ENCODE data around the gene PIK3R3.

Gene PIK3R3

GRCh38 chr1:46133181-46133658 is 791 bp upstream of the PIK3R3 start:
- peaks cover 0 to 46% (median 18%) of the 10 kb centered on the region in 5 donors for H3K4me1 ChIP-seq (ENCODE audit: control insufficient read depth in 5 of 5, insufficient read depth in 5 of 5, low read length in 5 of 5)
- H3K9me3 ChIP-seq (ENCODE audit: control insufficient read depth in 5 of 5, low read length in 5 of 5): no peaks in the 10 kb centered on the region
- H3K4me3 ChIP-seq (ENCODE audit: low read depth in 1 of 5, low read length in 5 of 5): peak overlapping the region; percentile 74 to 87 (median 84)
- peaks cover 4 to 12% (median 9%) of the 10 kb centered on the region in 5 donors for H3K27me3 ChIP-seq (ENCODE audit: control insufficient read depth in 5 of 5, insufficient read depth in 4 of 5, low read length in 5 of 5)
- no peaks in the 10 kb centered on the region for H3K36me3 ChIP-seq (ENCODE audit: control insufficient read depth in 5 of 5, insufficient read depth in 5 of 5, low read length in 5 of 5)
- H3K9ac ChIP-seq (ENCODE audit: low read length in 5 of 5): peak overlapping the region; percentile 28 to 86 (median 78)
- H3K27ac ChIP-seq (ENCODE audit: low read depth, low read length): peak overlapping the region; percentile 88

GRCh38 chr1:46131712-46132528 is 509 bp downstream of the PIK3R3 start:
- peaks cover 4 to 12% (median 10%) of the 10 kb centered on the region in 5 donors for H3K27me3 ChIP-seq (ENCODE audit: control insufficient read depth in 5 of 5, insufficient read depth in 4 of 5, low read length in 5 of 5)
- H3K36me3 ChIP-seq (ENCODE audit: control insufficient read depth in 5 of 5, insufficient read depth in 5 of 5, low read length in 5 of 5): no peaks in the 10 kb centered on the region
- H3K9me3 ChIP-seq (ENCODE audit: control insufficient read depth in 5 of 5, low read length in 5 of 5): no peaks in the 10 kb centered on the region
- peak overlapping the region; percentile 88 for H3K27ac ChIP-seq (ENCODE audit: low read depth, low read length)
- peak overlapping the region; percentile 72 to 87 (median 84) for H3K4me3 ChIP-seq (ENCODE audit: low read depth in 1 of 5, low read length in 5 of 5)
- peak overlapping the region; percentile 63 to 84 (median 78) for H3K9ac ChIP-seq (ENCODE audit: low read length in 5 of 5)
- H3K4me1 ChIP-seq (ENCODE audit: control insufficient read depth in 5 of 5, insufficient read depth in 5 of 5, low read length in 5 of 5): peaks cover 0 to 43% (median 18%) of the 10 kb centered on the region in 5 donors

- Histone ChIP-seq H3K9ac (ENCODE audit: low read length in 5 of 5) (peak overlapping the region in 2 of 5 donors; percentile 57 to 78), H3K4me1 (ENCODE audit: control insufficient read depth in 5 of 5, insufficient read depth in 5 of 5, low read length in 5 of 5) (peaks cover 0 to 37% (median 18%) of the 10 kb centered on the region in 5 donors), H3K36me3 (ENCODE audit: control insufficient read depth in 5 of 5, insufficient read depth in 5 of 5, low read length in 5 of 5) (no peaks in the 10 kb centered on the region), H3K27ac (ENCODE audit: low read depth, low read length) (peak overlapping the region; percentile 46), H3K9me3 (ENCODE audit: control insufficient read depth in 5 of 5, low read length in 5 of 5) (no peaks in the 10 kb centered on the region), H3K27me3 (ENCODE audit: control insufficient read depth in 5 of 5, insufficient read depth in 4 of 5, low read length in 5 of 5) (peaks cover under 1 to 12% (median 10%) of the 10 kb centered on the region in 5 donors), H3K4me3 (ENCODE audit: low read depth in 1 of 5, low read length in 5 of 5) (peak overlapping the region; percentile 33 to 87 (median 84))
Measured at GRCh38 chr1:46131093-46131492, 1.3 kb downstream of the PIK3R3 start.

- H3K36me3 ChIP-seq (ENCODE audit: control insufficient read depth in 5 of 5, insufficient read depth in 5 of 5, low read length in 5 of 5): no peaks in the 10 kb centered on the region
- H3K4me1 ChIP-seq (ENCODE audit: control insufficient read depth in 5 of 5, insufficient read depth in 5 of 5, low read length in 5 of 5): peaks cover 0 to 37% (median 18%) of the 10 kb centered on the region in 5 donors
- peaks cover 3 to 12% (median 10%) of the 10 kb centered on the region in 5 donors for H3K27me3 ChIP-seq (ENCODE audit: control insufficient read depth in 5 of 5, insufficient read depth in 4 of 5, low read length in 5 of 5)
- peak overlapping the region in 4 of 5 donors; percentile 48 to 87 (median 85) for H3K4me3 ChIP-seq (ENCODE audit: low read depth in 1 of 5, low read length in 5 of 5)
- H3K27ac ChIP-seq (ENCODE audit: low read depth, low read length): peak overlapping the region; percentile 46
- no peaks in the 10 kb centered on the region for H3K9me3 ChIP-seq (ENCODE audit: control insufficient read depth in 5 of 5, low read length in 5 of 5)
- H3K9ac ChIP-seq (ENCODE audit: low read length in 5 of 5): peak overlapping the region in 1 of 5 donors; percentile 78
Measured at GRCh38 chr1:46130606-46131005, 1.8 kb downstream of the PIK3R3 start.

GRCh38 chr1:46130121-46130520 is 2.3 kb downstream of the PIK3R3 start:
- Histone ChIP-seq H3K4me3 (ENCODE audit: low read depth in 1 of 5, low read length in 5 of 5) (peak overlapping the region in 4 of 5 donors; percentile 48 to 87 (median 85)), H3K36me3 (ENCODE audit: control insufficient read depth in 5 of 5, insufficient read depth in 5 of 5, low read length in 5 of 5) (no peaks in the 10 kb centered on the region), H3K9ac (ENCODE audit: low read length in 5 of 5) (peak overlapping the region in 1 of 5 donors; percentile 78), H3K9me3 (ENCODE audit: control insufficient read depth in 5 of 5, low read length in 5 of 5) (no peaks in the 10 kb centered on the region), H3K27ac (ENCODE audit: low read depth, low read length) (peak overlapping the region; percentile 46), H3K27me3 (ENCODE audit: control insufficient read depth in 5 of 5, insufficient read depth in 4 of 5, low read length in 5 of 5) (peaks cover 3 to 12% (median 10%) of the 10 kb centered on the region in 5 donors), H3K4me1 (ENCODE audit: control insufficient read depth in 5 of 5, insufficient read depth in 5 of 5, low read length in 5 of 5) (peaks cover 0 to 35% (median 18%) of the 10 kb centered on the region in 5 donors)

GRCh38 chr1:46128344-46128743 is 4.1 kb downstream of the PIK3R3 start:
- Histone ChIP-seq H3K36me3 (ENCODE audit: control insufficient read depth in 5 of 5, insufficient read depth in 5 of 5, low read length in 5 of 5) (no peaks in the 10 kb centered on the region), H3K4me1 (ENCODE audit: control insufficient read depth in 5 of 5, insufficient read depth in 5 of 5, low read length in 5 of 5) (peaks cover 0 to 20% (median 12%) of the 10 kb centered on the region in 5 donors), H3K9ac (ENCODE audit: low read length in 5 of 5) (no peak overlapping the region), H3K4me3 (ENCODE audit: low read depth in 1 of 5, low read length in 5 of 5) (peak overlapping the region in 3 of 5 donors; percentile 7 to 84 (median 47)), H3K27me3 (ENCODE audit: control insufficient read depth in 5 of 5, insufficient read depth in 4 of 5, low read length in 5 of 5) (peaks cover 3 to 12% (median 10%) of the 10 kb centered on the region in 5 donors), H3K9me3 (ENCODE audit: control insufficient read depth in 5 of 5, low read length in 5 of 5) (no peaks in the 10 kb centered on the region), H3K27ac (ENCODE audit: low read depth, low read length) (no peak overlapping the region)

GRCh38 chr1:46118856-46119255 is 13.6 kb downstream of the PIK3R3 start:
- Histone ChIP-seq H3K9ac (ENCODE audit: low read length in 5 of 5) (no peak overlapping the region), H3K4me3 (ENCODE audit: low read depth in 1 of 5, low read length in 5 of 5) (no peak overlapping the region)

GRCh38 chr1:46117810-46118494 is 14.5 kb downstream of the PIK3R3 start:
- Histone ChIP-seq H3K9me3 (ENCODE audit: control insufficient read depth in 5 of 5, low read length in 5 of 5) (no peaks in the 10 kb centered on the region), H3K36me3 (ENCODE audit: control insufficient read depth in 5 of 5, insufficient read depth in 5 of 5, low read length in 5 of 5) (no peaks in the 10 kb centered on the region), H3K4me3 (ENCODE audit: low read depth in 1 of 5, low read length in 5 of 5) (no peak overlapping the region), H3K9ac (ENCODE audit: low read length in 5 of 5) (no peak overlapping the region), H3K27me3 (ENCODE audit: control insufficient read depth in 5 of 5, insufficient read depth in 4 of 5, low read length in 5 of 5) (no peaks in the 10 kb centered on the region), H3K4me1 (ENCODE audit: control insufficient read depth in 5 of 5, insufficient read depth in 5 of 5, low read length in 5 of 5) (peaks cover 0 to 18% (median 0%) of the 10 kb centered on the region in 5 donors), H3K27ac (ENCODE audit: low read depth, low read length) (no peak overlapping the region)

More at GRCh38 chr1:46118856-46119255, 13.6 kb downstream of the PIK3R3 start:
- Histone ChIP-seq H3K4me1 (ENCODE audit: control insufficient read depth in 5 of 5, insufficient read depth in 5 of 5, low read length in 5 of 5) (peaks cover 0 to 17% (median 0%) of the 10 kb centered on the region in 5 donors), H3K36me3 (ENCODE audit: control insufficient read depth in 5 of 5, insufficient read depth in 5 of 5, low read length in 5 of 5) (no peaks in the 10 kb centered on the region), H3K27ac (ENCODE audit: low read depth, low read length) (no peak overlapping the region), H3K27me3 (ENCODE audit: control insufficient read depth in 5 of 5, insufficient read depth in 4 of 5, low read length in 5 of 5) (no peaks in the 10 kb centered on the region), H3K9me3 (ENCODE audit: control insufficient read depth in 5 of 5, low read length in 5 of 5) (no peaks in the 10 kb centered on the region)

GRCh38 chr1:46114925-46115603 is 17.4 kb downstream of the PIK3R3 start:
- H3K9ac ChIP-seq (ENCODE audit: low read length in 5 of 5): no peak overlapping the region

More at GRCh38 chr1:46114925-46115603, 17.4 kb downstream of the PIK3R3 start:
- Histone ChIP-seq H3K9me3 (ENCODE audit: control insufficient read depth in 5 of 5, low read length in 5 of 5) (no peaks in the 10 kb centered on the region), H3K36me3 (ENCODE audit: control insufficient read depth in 5 of 5, insufficient read depth in 5 of 5, low read length in 5 of 5) (no peaks in the 10 kb centered on the region), H3K4me3 (ENCODE audit: low read depth in 1 of 5, low read length in 5 of 5) (no peak overlapping the region), H3K27ac (ENCODE audit: low read depth, low read length) (no peak overlapping the region), H3K27me3 (ENCODE audit: control insufficient read depth in 5 of 5, insufficient read depth in 4 of 5, low read length in 5 of 5) (no peaks in the 10 kb centered on the region), H3K4me1 (ENCODE audit: control insufficient read depth in 5 of 5, insufficient read depth in 5 of 5, low read length in 5 of 5) (peaks cover 0 to 17% (median 0%) of the 10 kb centered on the region in 5 donors)
